ENCODE results near the gene NUMB.

NUMB gene

DNA sequence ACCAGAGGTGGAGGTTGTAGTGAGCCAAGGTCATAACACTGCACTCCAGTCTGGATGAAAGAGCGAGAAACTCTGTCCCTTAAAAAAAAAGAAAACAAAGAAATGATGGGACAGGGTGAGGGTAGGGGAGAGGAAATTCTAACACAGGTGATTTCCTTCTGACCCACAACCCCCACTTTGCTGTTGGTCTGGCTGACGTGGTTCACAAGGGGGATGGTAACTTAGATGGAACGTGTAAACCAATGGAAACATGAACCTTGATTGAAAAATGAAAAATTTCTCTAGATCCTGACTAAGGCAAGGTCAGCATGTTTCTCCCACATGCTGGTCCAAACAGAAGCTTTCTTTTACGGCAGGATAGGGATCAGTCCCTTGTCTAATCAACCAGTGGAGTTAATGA lies 16.6 kb upstream of the NUMB start:
- no peak overlapping the region for H3K4me3 ChIP-seq (ENCODE audit: low read length)
- no peak for DNase-seq (ENCODE audit: low read depth)
- TF ChIP-seq, protein P1, sequence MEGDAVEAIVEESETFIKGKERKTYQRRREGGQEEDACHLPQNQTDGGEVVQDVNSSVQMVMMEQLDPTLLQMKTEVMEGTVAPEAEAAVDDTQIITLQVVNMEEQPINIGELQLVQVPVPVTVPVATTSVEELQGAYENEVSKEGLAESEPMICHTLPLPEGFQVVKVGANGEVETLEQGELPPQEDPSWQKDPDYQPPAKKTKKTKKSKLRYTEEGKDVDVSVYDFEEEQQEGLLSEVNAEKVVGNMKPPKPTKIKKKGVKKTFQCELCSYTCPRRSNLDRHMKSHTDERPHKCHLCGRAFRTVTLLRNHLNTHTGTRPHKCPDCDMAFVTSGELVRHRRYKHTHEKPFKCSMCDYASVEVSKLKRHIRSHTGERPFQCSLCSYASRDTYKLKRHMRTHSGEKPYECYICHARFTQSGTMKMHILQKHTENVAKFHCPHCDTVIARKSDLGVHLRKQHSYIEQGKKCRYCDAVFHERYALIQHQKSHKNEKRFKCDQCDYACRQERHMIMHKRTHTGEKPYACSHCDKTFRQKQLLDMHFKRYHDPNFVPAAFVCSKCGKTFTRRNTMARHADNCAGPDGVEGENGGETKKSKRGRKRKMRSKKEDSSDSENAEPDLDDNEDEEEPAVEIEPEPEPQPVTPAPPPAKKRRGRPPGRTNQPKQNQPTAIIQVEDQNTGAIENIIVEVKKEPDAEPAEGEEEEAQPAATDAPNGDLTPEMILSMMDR (conservative IDR thresholded peaks at IDR 0.05; ENCODE audit: low read depth, low read length) = no peak

DNA sequence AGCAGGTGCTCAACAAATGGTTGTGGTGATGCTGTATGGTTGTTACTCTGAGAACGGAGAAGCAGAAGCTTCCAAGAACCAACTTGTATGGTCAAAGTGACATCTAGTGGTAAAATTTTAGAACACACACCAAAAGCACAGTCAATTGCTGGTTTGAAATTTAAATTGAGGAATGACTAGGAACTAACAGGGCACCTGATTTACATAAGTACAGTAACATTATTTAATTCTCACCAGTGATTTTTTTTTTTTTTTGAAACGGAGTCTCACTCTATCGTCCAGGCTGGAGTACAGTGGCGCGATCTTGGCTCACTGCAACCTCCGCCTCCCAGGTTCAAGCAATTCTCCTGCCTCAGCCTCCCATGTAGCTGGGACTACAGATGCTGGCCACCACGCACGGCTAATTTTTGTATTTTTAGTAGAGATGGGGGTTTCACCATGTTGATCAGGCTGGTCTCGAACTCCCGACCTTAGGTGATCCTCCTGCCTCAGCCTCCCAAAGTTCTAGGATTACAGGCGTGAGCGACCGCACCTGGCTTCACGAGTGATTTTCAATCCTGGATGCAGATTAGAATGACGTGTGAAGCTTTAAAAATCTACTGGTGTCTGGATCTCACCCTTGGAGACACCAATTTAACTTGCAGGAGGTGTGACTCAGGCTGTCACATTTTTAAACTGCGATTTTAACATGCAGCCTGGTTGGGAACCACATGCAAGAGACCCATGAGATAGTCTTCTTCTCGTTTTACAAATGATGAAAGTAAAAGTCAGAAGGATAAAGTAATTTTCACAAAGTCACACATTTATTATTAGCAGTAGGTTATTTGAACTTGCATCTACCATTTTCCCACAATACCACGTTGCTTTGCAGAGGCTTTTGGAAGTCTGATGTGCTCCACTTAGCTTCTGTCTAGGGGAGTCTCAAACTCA lies 14.1 kb upstream of the NUMB start:
- H3K4me3 ChIP-seq (ENCODE audit: low read length) = no peak overlapping the region
- DNase-seq (ENCODE audit: low read depth) = no peak
- TF ChIP-seq, protein P1 (conservative IDR thresholded peaks at IDR 0.05; ENCODE audit: low read depth, low read length) = peak; percentile 66

DNA sequence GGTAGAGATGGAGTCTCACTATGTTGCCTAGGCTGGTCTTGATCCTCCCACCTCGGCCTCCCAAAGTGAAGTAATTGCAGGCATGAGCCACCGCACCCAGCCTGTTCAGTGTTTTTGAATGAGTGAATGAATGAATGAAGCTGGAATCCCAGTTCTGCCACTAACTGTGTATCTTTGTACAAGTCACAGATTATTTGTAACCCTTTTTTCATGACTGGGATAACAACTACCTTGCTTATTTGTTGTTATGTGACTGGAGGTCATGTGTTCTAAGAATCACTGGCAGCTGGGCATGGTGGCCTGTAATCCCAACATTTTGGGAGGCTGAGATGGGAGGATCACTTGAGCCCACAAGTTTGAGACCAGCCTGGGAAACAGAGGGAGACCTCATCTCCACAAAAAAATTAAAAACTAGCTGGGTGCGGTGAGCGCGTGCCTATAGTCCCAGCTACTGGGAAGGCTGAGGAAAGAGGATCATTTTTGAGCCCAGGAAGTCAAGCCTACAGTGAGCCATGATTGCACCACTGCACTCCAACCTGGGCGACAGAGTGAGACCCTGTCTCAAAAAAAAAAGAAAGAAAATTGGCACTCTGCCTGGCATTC lies 13.3 kb upstream of the NUMB start:
- no peak overlapping the region for H3K4me3 ChIP-seq (ENCODE audit: low read length)
- TF ChIP-seq, protein P1 (conservative IDR thresholded peaks at IDR 0.05; ENCODE audit: low read depth, low read length) = no peak
- DNase-seq (ENCODE audit: low read depth) = no peak

DNA sequence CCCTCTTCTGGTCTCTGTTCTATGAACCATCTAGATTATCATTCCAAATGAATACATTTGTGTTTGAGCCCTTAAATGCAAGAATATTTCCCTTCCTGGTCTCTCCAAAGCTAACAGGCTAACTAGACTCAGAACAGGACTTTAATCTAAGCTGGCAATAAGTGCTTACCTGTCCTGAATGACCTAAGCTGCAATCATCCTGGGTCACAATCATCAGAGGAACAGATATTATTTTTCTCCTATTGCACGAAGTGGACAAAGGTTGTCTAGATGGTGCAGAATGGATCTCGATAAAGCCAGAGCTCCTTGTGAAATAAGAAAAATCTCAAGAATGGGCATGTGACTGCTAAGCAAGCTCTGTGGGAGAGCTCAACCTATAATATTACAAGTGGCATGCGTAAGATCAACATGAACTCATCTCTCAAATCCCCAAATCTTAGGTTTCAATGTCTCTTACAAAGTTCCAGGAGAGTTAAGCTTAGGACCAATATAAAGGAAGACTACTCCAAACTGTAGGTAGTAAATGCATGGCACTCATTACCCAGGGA lies 10.6 kb upstream of the NUMB start:
- no peak overlapping the region for H3K4me3 ChIP-seq (ENCODE audit: low read length)
- TF ChIP-seq, protein P1 (conservative IDR thresholded peaks at IDR 0.05; ENCODE audit: low read depth, low read length) = no peak
- no peak for DNase-seq (ENCODE audit: low read depth)

DNA sequence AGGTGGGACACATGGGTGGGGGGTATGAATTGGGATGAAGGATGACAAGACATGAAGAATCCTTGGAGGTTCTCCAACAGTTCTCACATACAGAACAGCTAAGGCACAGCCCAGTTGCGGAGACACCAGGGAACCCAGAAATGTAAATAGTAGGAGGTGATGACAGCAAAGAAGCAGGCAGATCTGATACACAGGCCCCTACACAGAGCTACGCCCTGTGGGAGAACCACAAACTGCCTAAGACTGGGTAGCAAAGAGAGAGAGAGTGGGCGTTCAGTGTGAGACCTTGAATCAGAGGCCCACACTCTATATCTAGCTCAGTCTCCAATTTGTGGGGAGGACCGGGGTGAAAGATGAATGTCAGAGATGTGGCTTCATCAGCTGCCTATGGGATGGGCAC lies 9.5 kb upstream of the NUMB start:
- DNase-seq (ENCODE audit: low read depth) = no peak
- TF ChIP-seq, protein P1 (conservative IDR thresholded peaks at IDR 0.05; ENCODE audit: low read depth, low read length) = no peak
- H3K4me3 ChIP-seq (ENCODE audit: low read length) = no peak overlapping the region

DNA sequence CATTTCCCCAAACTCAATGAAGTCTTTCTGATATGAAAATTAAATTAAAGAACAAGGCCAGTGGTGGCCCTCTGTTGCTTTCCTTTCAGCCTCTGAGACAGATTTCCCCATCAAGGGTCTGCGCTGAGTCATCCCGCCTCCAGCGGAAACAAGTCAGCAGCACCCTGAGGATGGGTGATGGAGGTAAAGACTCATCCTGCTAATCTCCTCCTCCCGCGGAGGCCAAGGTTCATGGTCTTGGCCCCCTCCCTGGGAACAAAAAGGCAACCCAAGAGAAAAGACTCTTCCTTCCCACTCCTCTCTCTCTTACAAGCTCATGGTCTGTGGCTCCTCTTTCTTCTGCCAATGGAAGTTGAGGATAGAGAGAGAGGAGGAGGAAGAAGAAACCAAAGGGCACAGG lies 9.0 kb upstream of the NUMB start:
- no peak overlapping the region for H3K4me3 ChIP-seq (ENCODE audit: low read length)
- TF ChIP-seq, protein P1 (conservative IDR thresholded peaks at IDR 0.05; ENCODE audit: low read depth, low read length) = no peak
- DNase-seq (ENCODE audit: low read depth) = no peak

Data from retinal pigment epithelial cell (primary cell).